Measurements from ENCODE around the gene ARHGEF16. TPM values are rescaled to one million over a fixed set of nuclear protein-coding genes. Genes with fewer than 3 reads are reported as not detected.

The ARHGEF16 gene
- total RNA-seq, 4 donors from 2014 or later = 5.9 to 13.6 (median 8.4) TPM

DNA sequence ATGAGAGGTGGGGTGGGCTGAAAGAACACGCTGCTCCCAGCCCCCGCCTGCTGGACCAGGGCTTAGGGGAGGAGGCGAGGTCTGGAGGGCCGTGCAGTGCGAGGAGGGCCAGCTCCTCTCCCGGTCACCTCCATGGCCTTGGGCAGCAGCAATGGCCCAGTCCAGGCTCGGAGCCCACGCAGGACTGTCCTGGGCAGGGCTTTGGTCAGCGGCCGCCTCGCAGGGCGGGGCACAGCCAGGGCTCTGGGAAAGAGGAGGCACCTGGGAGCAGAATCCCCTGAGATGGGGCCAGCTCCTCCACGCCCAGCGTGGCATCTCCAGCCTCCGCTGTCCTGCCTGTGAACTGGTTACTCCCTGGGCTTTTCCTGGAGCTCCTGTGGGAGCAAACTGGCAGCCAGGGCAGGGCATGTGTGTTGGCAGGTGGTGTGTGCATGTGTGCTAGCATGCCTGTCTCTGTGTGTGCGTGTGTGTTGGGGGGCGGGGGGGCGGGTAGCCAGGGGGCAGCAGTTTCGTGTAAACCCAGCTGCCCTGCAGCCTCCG lies 27.4 kb downstream of the ARHGEF16 start:
- TF ChIP-seq, protein P1, sequence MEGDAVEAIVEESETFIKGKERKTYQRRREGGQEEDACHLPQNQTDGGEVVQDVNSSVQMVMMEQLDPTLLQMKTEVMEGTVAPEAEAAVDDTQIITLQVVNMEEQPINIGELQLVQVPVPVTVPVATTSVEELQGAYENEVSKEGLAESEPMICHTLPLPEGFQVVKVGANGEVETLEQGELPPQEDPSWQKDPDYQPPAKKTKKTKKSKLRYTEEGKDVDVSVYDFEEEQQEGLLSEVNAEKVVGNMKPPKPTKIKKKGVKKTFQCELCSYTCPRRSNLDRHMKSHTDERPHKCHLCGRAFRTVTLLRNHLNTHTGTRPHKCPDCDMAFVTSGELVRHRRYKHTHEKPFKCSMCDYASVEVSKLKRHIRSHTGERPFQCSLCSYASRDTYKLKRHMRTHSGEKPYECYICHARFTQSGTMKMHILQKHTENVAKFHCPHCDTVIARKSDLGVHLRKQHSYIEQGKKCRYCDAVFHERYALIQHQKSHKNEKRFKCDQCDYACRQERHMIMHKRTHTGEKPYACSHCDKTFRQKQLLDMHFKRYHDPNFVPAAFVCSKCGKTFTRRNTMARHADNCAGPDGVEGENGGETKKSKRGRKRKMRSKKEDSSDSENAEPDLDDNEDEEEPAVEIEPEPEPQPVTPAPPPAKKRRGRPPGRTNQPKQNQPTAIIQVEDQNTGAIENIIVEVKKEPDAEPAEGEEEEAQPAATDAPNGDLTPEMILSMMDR (IDR thresholded peaks at IDR 0.05) = no peak
- TF ChIP-seq POLR2AphosphoS5 (IDR thresholded peaks at IDR 0.05) (no peak), POLR2A (IDR thresholded peaks at IDR 0.05) (no peak), EP300 (IDR thresholded peaks at IDR 0.05) (no peak)
- H3K4me3 ChIP-seq = no peak overlapping the region
- no peaks in the 10 kb centered on the region for H3K9me3 ChIP-seq
- no peak for DNase-seq (ENCODE audit: low spot score in 2 of 2)
- no peaks in the 10 kb centered on the region for H3K36me3 ChIP-seq
- peaks cover 2% of the 10 kb centered on the region for H3K27me3 ChIP-seq
- WGBS = no CpG with 5 or more reads among the region's 20 CpGs
- peaks cover 24% of the 10 kb centered on the region for H3K4me1 ChIP-seq
- no peak overlapping the region for H3K27ac ChIP-seq

DNA sequence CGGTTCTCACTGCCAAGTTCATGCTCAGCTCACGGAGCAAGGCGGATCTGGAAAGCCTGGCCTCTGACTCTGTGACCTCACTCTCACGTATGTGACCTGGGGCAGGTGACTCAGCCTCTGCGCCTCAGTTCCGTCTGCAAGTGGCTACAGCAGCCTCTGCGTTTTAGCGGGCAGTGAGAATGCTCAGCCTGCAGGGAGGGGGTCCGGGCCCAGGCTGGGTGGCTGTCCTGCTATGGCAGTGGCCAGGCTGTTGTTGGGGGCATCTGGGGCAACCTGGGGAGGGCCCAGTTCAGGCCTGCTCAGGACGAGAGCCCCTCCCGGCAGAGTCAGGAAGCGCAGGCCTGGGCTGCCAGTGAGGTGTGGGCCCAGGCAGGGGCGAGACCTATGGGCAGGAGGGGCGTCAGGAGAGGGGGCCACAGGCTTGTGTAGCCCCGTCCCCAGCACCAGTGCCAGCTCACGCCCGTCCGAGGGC lies 27.9 kb downstream of the ARHGEF16 start:
- H3K9me3 ChIP-seq = no peaks in the 10 kb centered on the region
- TF ChIP-seq, protein P1 (IDR thresholded peaks at IDR 0.05) = peak in 1 of 2 donors; percentile 26
- TF ChIP-seq POLR2A (IDR thresholded peaks at IDR 0.05) = no peak
- peaks cover 2% of the 10 kb centered on the region for H3K27me3 ChIP-seq
- WGBS = no CpG with 5 or more reads among the region's 18 CpGs
- no peak for DNase-seq (ENCODE audit: low spot score in 2 of 2)
- no peak overlapping the region for H3K27ac ChIP-seq
- H3K4me1 ChIP-seq = peaks cover 24% of the 10 kb centered on the region
- H3K36me3 ChIP-seq = no peaks in the 10 kb centered on the region
- no peak overlapping the region for H3K4me3 ChIP-seq

DNA sequence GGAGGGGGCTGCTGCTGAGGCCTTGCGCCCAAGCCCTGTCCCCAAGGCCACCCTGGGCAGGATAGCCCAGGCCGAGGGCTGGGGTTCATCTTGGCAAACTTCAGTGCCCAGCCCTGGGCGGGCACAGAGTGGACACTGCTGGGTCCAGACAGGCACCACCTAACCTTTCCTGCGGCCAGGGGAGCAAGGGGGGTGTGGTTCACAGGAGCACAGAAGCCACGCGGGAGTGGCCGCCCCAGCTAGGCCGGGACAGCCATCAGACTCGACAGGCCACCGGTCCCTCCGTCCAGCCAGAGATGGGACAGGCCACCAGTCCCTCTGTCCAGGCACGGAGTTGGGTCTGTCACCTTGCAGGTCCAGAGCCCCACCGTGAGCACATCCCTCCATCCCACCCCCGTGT lies 28.9 kb downstream of the ARHGEF16 start:
- no CpG with 5 or more reads among the region's 14 CpGs for WGBS
- Histone ChIP-seq H3K4me3 (no peak overlapping the region), H3K27ac (no peak overlapping the region), H3K4me1 (peaks cover 24% of the 10 kb centered on the region), H3K9me3 (peaks cover 6% of the 10 kb centered on the region), H3K36me3 (peaks cover 2% of the 10 kb centered on the region), H3K27me3 (peaks cover 2% of the 10 kb centered on the region)
- no peak for TF ChIP-seq EP300 (IDR thresholded peaks at IDR 0.05)
- TF ChIP-seq, protein P1 (IDR thresholded peaks at IDR 0.05) = no peak
- TF ChIP-seq POLR2A (IDR thresholded peaks at IDR 0.05) = no peak
- TF ChIP-seq POLR2AphosphoS5 (IDR thresholded peaks at IDR 0.05) = no peak
- DNase-seq (ENCODE audit: low spot score in 2 of 2) = no peak

DNA sequence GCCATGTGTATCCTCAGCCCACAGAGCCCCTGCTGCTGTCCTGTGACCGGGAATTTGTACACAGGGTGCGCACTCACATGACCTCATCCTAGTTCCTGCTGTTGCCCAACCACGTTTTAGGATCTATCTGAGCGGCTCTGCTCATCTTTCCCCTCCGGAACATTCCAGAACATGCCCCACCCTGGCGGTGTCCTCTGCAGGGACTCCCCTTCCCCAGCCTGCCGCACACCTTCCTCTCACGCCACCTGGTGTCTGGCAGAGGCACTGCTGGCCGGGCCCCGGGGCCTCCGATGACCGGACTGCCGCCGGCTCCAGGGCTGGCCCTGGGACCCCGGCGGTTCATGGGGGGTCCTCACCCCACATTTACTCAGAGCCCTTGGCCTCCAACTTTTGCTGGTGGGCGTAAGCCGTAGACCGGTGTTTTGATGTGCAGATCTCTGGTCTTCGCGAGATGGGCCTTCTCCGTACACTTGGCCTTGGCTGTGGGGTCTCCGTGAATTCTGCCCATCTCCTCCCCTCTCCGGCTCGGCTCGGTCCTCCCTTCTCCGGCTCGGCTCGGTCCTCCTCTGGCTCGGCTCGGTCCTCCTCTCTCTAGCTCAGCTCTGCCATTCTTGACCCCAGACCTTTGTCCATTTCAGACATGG lies 29.5 kb downstream of the ARHGEF16 start:
- DNase-seq (ENCODE audit: low spot score in 2 of 2) = no peak
- WGBS = 50% methylated on average over 27 of the region's 31 CpGs
- Histone ChIP-seq H3K27ac (no peak overlapping the region), H3K27me3 (peaks cover 2% of the 10 kb centered on the region), H3K9me3 (peaks cover 10% of the 10 kb centered on the region), H3K4me3 (no peak overlapping the region), H3K36me3 (peaks cover 7% of the 10 kb centered on the region), H3K4me1 (peaks cover 24% of the 10 kb centered on the region)
- TF ChIP-seq EP300 (IDR thresholded peaks at IDR 0.05) (no peak), POLR2AphosphoS5 (IDR thresholded peaks at IDR 0.05) (no peak)
- TF ChIP-seq, protein P1 (IDR thresholded peaks at IDR 0.05) = peak; percentile 39 to 82

DNA sequence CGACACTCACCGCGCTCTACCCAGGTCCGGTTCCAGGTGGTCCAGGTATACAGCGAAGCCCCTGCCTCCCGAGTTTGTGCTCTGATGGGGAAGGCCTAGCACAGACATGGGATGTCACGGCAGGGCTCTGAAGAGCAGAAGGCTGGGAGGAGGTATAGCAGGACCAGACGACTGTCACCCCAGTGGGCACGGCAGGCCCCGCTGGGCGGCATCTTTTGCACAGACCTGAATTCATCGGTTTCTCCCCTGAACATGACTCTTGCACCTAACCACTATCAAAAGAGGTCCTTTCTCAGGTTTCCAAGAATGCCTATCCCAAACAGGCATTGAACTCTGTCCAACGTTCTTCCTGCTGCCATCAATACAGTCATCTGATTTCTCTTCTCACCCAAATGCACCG lies 30.6 kb downstream of the ARHGEF16 start:
- TF ChIP-seq, protein P1 (IDR thresholded peaks at IDR 0.05) = no peak
- TF ChIP-seq POLR2AphosphoS5 (IDR thresholded peaks at IDR 0.05) (no peak), EP300 (IDR thresholded peaks at IDR 0.05) (no peak), POLR2A (IDR thresholded peaks at IDR 0.05) (no peak)

More for the DNA sequence above, 30.6 kb downstream of the ARHGEF16 start:
- Histone ChIP-seq H3K4me3 (no peak overlapping the region), H3K9me3 (peaks cover 10% of the 10 kb centered on the region), H3K27ac (no peak overlapping the region), H3K36me3 (peaks cover 18% of the 10 kb centered on the region), H3K27me3 (peaks cover 2% of the 10 kb centered on the region), H3K4me1 (peaks cover 24% of the 10 kb centered on the region)
- 94% methylated on average over 14 of the region's 14 CpGs for WGBS
- no peak for DNase-seq (ENCODE audit: low spot score in 2 of 2)

Data from suprapubic skin (tissue), 4 donors.